D721Med (cell line): Measurements from ENCODE around the gene DLK1.

Experiments
- DNase-seq: peaks from one replicate; pipeline ENCODE4 v3.0.0; 2011; ENCODE audit warnings: low spot score; ENCODE audit not compliant: insufficient read length
- FAIRE-seq: peaks from 2 replicates; lab custom pipeline; 2011; peaks lifted over from hg19 to GRCh38; lab: Jason Lieb, UNC
- CTCF ChIP-seq: IDR thresholded peaks from 2 replicates; pipeline ENCODE4 v1.5.1; 2012; ENCODE audit warnings: mild to moderate bottlenecking, control low read depth; ENCODE audit not compliant: insufficient read depth; ENCODE audit errors: missing control alignments

The DLK1 gene

GRCh38 chr14:100777366-100777817, 50.7 kb downstream of the DLK1 start:
- no peak for TF ChIP-seq CTCF
- DNase-seq (no peak), FAIRE-seq (no peak)

- TF ChIP-seq CTCF = no peak
- DNase-seq (peak; percentile 6), FAIRE-seq (no peak)
Measured at GRCh38 chr14:100777818-100778525, 51.3 kb downstream of the DLK1 start.

- DNase-seq (no peak), FAIRE-seq (no peak)
- no peak for TF ChIP-seq CTCF
Measured at GRCh38 chr14:100778526-100778882, 51.8 kb downstream of the DLK1 start.

- FAIRE-seq (no peak), DNase-seq (peak; percentile 1)
Measured at GRCh38 chr14:100778951-100779690, 52.4 kb downstream of the DLK1 start.

GRCh38 chr14:100779691-100780080, 53.0 kb downstream of the DLK1 start:
- no peak for DNase-seq
- FAIRE-seq = no peak
- TF ChIP-seq CTCF = no peak

More at GRCh38 chr14:100778951-100779690, 52.4 kb downstream of the DLK1 start:
- TF ChIP-seq CTCF = no peak

GRCh38 chr14:100780246-100780645, 53.6 kb downstream of the DLK1 start:
- no peak for DNase-seq
- TF ChIP-seq CTCF = no peak

More at GRCh38 chr14:100780246-100780645, 53.6 kb downstream of the DLK1 start:
- FAIRE-seq = no peak
